Measurements from ENCODE around the gene IL21R. TPM values are rescaled to one million over a fixed set of nuclear protein-coding genes. Genes with fewer than 3 reads are reported as not detected.

IL21R gene
- total and polyA plus RNA-seq, 10 of the 15 experiments (the other 5 are each of a cell fraction or from before 2014, with no cell fraction given): 5.3 to 138 (median 82.5) TPM

- TF ChIP-seq SKIL (IDR thresholded peaks at IDR 0.05; ENCODE audit: low read depth, poor library complexity, severe bottlenecking) (peak; percentile 42), ZNF622 (IDR thresholded peaks at IDR 0.05) (no peak), NR2F1 (conservative IDR thresholded peaks at IDR 0.05) (peak; percentile 70; the same call in 1 of the 2 replicates), ZNF217 (IDR thresholded peaks at IDR 0.05) (peak; percentile 11; the same call in 1 of the 2 replicates), STAT3 (IDR thresholded peaks at IDR 0.05; ENCODE audit: low read depth, low read length) (0 out of 2 replicates have a peak, but pooled peaks have one; percentile 57), HDGF (IDR thresholded peaks at IDR 0.05) (peak; percentile 24; the same call in 1 of the 2 replicates), SPI1 (IDR thresholded peaks at IDR 0.05; ENCODE audit: borderline replicate concordance, insufficient read depth, low read depth, low read length) (peak; percentile 98), BCL3 (IDR thresholded peaks at IDR 0.05; ENCODE audit: borderline replicate concordance, insufficient read depth, low read depth, low read length, poor library complexity, severe bottlenecking) (no peak), KAT2A (conservative IDR thresholded peaks at IDR 0.05; ENCODE audit: control insufficient read depth, low read depth, low read length) (no peak), SMAD1 (IDR thresholded peaks at IDR 0.05; ENCODE audit: low read depth, partially characterized antibody) (peak; percentile 38), SMARCA5 (IDR thresholded peaks at IDR 0.05) (peak; percentile 93), BCLAF1 (IDR thresholded peaks at IDR 0.05) (no peak), BCL11A (IDR thresholded peaks at IDR 0.05; ENCODE audit: low read depth, low read length) (peak; percentile 85), ZNF384 (IDR thresholded peaks at IDR 0.05; ENCODE audit: borderline replicate concordance, low read depth, low read length) (peak; percentile 72; the same call in 1 of the 2 replicates), CHD1 (IDR thresholded peaks at IDR 0.05; ENCODE audit: low read depth, low read length) (no peak), TCF12 (IDR thresholded peaks at IDR 0.05; ENCODE audit: low read depth, low read length) (peak; percentile 66; the same call in 1 of the 2 replicates), EP300 (IDR thresholded peaks at IDR 0.05; ENCODE audit: borderline replicate concordance in 1 of 2, control insufficient read depth in 1 of 2, low read depth in 2 of 2, low read length in 2 of 2) (peak; percentile 74 to 92), NBN (IDR thresholded peaks at IDR 0.05) (0 out of 2 replicates have a peak, but pooled peaks have one; percentile 54), IRF4 (IDR thresholded peaks at IDR 0.05; ENCODE audit: low read depth, low read length) (peak; percentile 56; the same call in 1 of the 2 replicates), SMC3 (IDR thresholded peaks at IDR 0.05; ENCODE audit: borderline replicate concordance, low read length) (peak; percentile 5; the same call in 1 of the 2 replicates), PKNOX1 (IDR thresholded peaks at IDR 0.05) (peak; percentile 84)
These were observed 2.8 kb upstream of the IL21R start (continued) for GRCh38 chr16:27398894-27399853.
